ENCODE measurements around the gene ARVCF. TPM values are rescaled to one million over a fixed set of nuclear protein-coding genes. Genes with fewer than 3 reads are reported as not detected.

Gene ARVCF
- polyA plus RNA-seq, 1 of the 3 experiments (the other 2 are of a cell fraction): 27.4 TPM

- DNase-seq: no peak
- H3K27me3 ChIP-seq (ENCODE audit: insufficient read depth): no peaks in the 10 kb centered on the region
- H3K9ac ChIP-seq: no peak overlapping the region
- H3K4me1 ChIP-seq (ENCODE audit: control insufficient read depth in 1 of 2, insufficient read depth in 2 of 2, low read depth in 1 of 2, low read length in 1 of 2): no peaks in the 10 kb centered on the region
- H4K20me1 ChIP-seq (ENCODE audit: insufficient read depth): no peaks in the 10 kb centered on the region
- no peaks in the 10 kb centered on the region for H3K9me3 ChIP-seq
- CTCF ChIA-PET: interaction anchor here (1.2 kb wide), 1 partner anchor 24 kb away, joined by 4 read pairs; no protein-coding TSS in a partner anchor
- POLR2A ChIA-PET: no interaction called here
- no peak overlapping the region for H3K27ac ChIP-seq (ENCODE audit: low read depth in 2 of 2, low read length in 1 of 2)
- no peaks in the 10 kb centered on the region for H3K9me2 ChIP-seq
- H3K36me3 ChIP-seq (replicated peaks in 1 of 2; ENCODE audit: control insufficient read depth in 1 of 2, insufficient read depth in 2 of 2, low read length in 1 of 2): peaks cover 2 to 4% of the 10 kb centered on the region in 2 experiments
- no peak overlapping the region for H2AFZ ChIP-seq (ENCODE audit: low read depth)
- H3K4me3 ChIP-seq (ENCODE audit: low read depth in 2 of 2, low read length in 1 of 2): no peak overlapping the region
- H3K79me2 ChIP-seq (ENCODE audit: insufficient read depth): no peaks in the 10 kb centered on the region
- H3K4me2 ChIP-seq: no peak overlapping the region
- no peak for TF ChIP-seq MEF2A (IDR thresholded peaks at IDR 0.05; ENCODE audit: borderline replicate concordance, low read depth)
- TF ChIP-seq RFX5 (IDR thresholded peaks at IDR 0.05; ENCODE audit: low read length): no peak
- TF ChIP-seq GABPA (IDR thresholded peaks at IDR 0.05; ENCODE audit: low read depth): no peak
- TF ChIP-seq SMC3 (IDR thresholded peaks at IDR 0.05; ENCODE audit: low read depth, low read length): no peak
- TF ChIP-seq, protein P1, sequence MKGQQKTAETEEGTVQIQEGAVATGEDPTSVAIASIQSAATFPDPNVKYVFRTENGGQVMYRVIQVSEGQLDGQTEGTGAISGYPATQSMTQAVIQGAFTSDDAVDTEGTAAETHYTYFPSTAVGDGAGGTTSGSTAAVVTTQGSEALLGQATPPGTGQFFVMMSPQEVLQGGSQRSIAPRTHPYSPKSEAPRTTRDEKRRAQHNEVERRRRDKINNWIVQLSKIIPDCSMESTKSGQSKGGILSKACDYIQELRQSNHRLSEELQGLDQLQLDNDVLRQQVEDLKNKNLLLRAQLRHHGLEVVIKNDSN (IDR thresholded peaks at IDR 0.05; ENCODE audit: borderline replicate concordance, low read depth): no peak
- peaks cover 2% of the 10 kb centered on the region for H3F3A ChIP-seq (replicated peaks; ENCODE audit: insufficient read depth)
- WGBS (ENCODE audit: low lambda C conversion rate): 100% methylated on average over 4 of the region's 6 CpGs
These were observed 37.9 kb upstream of the ARVCF start for GRCh38 chr22:20054485-20054884.

DNA sequence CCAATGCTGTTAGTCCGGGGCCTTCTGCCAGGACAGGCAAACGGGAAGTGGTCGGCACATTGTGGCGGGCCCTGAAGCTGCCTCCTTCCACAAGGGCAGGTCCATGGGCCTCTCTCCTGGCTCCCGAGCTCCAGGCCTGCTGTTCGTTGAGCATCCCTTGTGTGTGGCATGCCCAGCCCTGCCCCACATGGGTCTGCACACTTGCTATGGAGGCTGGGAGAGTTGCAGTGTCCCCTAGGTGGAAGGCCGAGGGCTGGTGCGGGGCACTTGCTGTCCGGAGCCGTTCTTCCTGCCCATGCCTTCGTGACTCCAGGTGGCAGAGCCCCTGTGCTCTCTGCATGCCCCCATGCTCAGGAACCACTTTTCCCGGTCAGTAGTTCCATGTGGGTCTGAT, 37.4 kb upstream of the ARVCF start:
- Histone ChIP-seq H3K9ac (no peak overlapping the region), H3F3A (replicated peaks; ENCODE audit: insufficient read depth) (peaks cover 2% of the 10 kb centered on the region), H3K9me2 (no peaks in the 10 kb centered on the region), H3K4me2 (no peak overlapping the region), H2AFZ (ENCODE audit: low read depth) (no peak overlapping the region), H3K4me1 (ENCODE audit: control insufficient read depth in 1 of 2, insufficient read depth in 2 of 2, low read depth in 1 of 2, low read length in 1 of 2) (no peaks in the 10 kb centered on the region), H4K20me1 (ENCODE audit: insufficient read depth) (no peaks in the 10 kb centered on the region), H3K4me3 (ENCODE audit: low read depth in 2 of 2, low read length in 1 of 2) (no peak overlapping the region), H3K27ac (ENCODE audit: low read depth in 2 of 2, low read length in 1 of 2) (no peak overlapping the region), H3K9me3 (no peaks in the 10 kb centered on the region), H3K27me3 (ENCODE audit: insufficient read depth) (no peaks in the 10 kb centered on the region), H3K79me2 (ENCODE audit: insufficient read depth) (no peaks in the 10 kb centered on the region), H3K36me3 (replicated peaks in 1 of 2; ENCODE audit: control insufficient read depth in 1 of 2, insufficient read depth in 2 of 2, low read length in 1 of 2) (peaks cover 4 to 6% of the 10 kb centered on the region in 2 experiments)
- TF ChIP-seq RAD21 (IDR thresholded peaks at IDR 0.05; ENCODE audit: low read length) (no peak), POLR2AphosphoS5 (IDR thresholded peaks at IDR 0.05; ENCODE audit: low read depth, low read length) (no peak), TEAD4 (IDR thresholded peaks at IDR 0.05; ENCODE audit: borderline replicate concordance, insufficient read depth) (no peak), MEF2A (IDR thresholded peaks at IDR 0.05; ENCODE audit: borderline replicate concordance, low read depth) (no peak)
- TF ChIP-seq, protein P1 (IDR thresholded peaks at IDR 0.05; ENCODE audit: borderline replicate concordance, low read depth): no peak
- ChIA-PET CTCF (interaction anchor here (1.2 kb wide), 1 partner anchor 25 kb away, joined by 4 read pairs; no protein-coding TSS in a partner anchor), POLR2A (no interaction called here)
- no CpG with 5 or more reads among the region's 12 CpGs for WGBS (ENCODE audit: low lambda C conversion rate)
- DNase-seq: no peak

DNA sequence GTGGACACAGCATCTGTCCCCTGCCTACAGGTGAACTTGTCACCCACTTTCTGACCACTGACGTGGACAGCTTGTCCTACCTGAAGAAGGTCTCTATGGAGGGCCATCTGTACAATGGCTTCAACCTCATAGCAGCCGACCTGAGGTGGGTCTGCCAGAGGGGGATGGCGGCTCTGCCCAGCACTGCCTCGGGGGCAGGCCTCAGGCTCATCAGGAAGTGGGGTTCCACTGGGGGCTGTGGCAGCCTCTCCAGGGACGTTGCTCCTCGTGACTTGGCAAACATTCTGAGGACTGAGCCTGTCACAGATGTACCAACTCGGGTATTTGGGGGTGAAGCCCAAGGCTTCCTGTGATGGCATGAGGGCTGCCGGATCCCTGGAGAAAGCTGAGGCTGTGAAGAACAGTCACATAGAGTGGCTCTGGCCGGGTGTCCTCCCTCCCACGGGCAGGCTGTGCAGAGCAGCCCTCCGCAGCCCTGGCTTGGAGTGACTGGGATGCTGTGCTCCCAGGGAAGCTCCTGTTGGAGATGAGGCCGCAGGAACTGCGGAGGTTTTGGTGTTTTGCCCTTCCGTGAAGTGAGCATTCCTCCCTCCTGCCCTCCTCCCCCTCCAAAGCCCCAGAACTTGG, 36.9 kb upstream of the ARVCF start:
- DNase-seq: no peak
- ChIA-PET POLR2A (no interaction called here), CTCF (interaction anchor here (1.2 kb wide), 1 partner anchor 25 kb away, joined by 4 read pairs; no protein-coding TSS in a partner anchor)
- WGBS (ENCODE audit: low lambda C conversion rate): 93% methylated on average over 3 of the region's 14 CpGs
- H4K20me1 ChIP-seq (ENCODE audit: insufficient read depth): no peaks in the 10 kb centered on the region
- H3K4me1 ChIP-seq (ENCODE audit: control insufficient read depth in 1 of 2, insufficient read depth in 2 of 2, low read depth in 1 of 2, low read length in 1 of 2): no peaks in the 10 kb centered on the region
- no peaks in the 10 kb centered on the region for H3K9me2 ChIP-seq
- no peak overlapping the region for H3K4me3 ChIP-seq (ENCODE audit: low read depth in 2 of 2, low read length in 1 of 2)
- no peaks in the 10 kb centered on the region for H3K27me3 ChIP-seq (ENCODE audit: insufficient read depth)
- H3K27ac ChIP-seq (ENCODE audit: low read depth in 2 of 2, low read length in 1 of 2): no peak overlapping the region
- H3K79me2 ChIP-seq (ENCODE audit: insufficient read depth): no peaks in the 10 kb centered on the region
- no peaks in the 10 kb centered on the region for H3K9me3 ChIP-seq
- no peak overlapping the region for H3K4me2 ChIP-seq
- peaks cover 4 to 11% of the 10 kb centered on the region in 2 experiments for H3K36me3 ChIP-seq (replicated peaks in 1 of 2; ENCODE audit: control insufficient read depth in 1 of 2, insufficient read depth in 2 of 2, low read length in 1 of 2)
- no peak overlapping the region for H3K9ac ChIP-seq
- H3F3A ChIP-seq (replicated peaks; ENCODE audit: insufficient read depth): peaks cover 2% of the 10 kb centered on the region
- no peak overlapping the region for H2AFZ ChIP-seq (ENCODE audit: low read depth)
- no peak for TF ChIP-seq TEAD4 (IDR thresholded peaks at IDR 0.05; ENCODE audit: borderline replicate concordance, insufficient read depth)
- TF ChIP-seq NFIC (IDR thresholded peaks at IDR 0.05; ENCODE audit: borderline replicate concordance): no peak
- TF ChIP-seq EZH2phosphoT487 (IDR thresholded peaks at IDR 0.05; ENCODE audit: borderline replicate concordance, low read depth): no peak
- TF ChIP-seq RAD21 (IDR thresholded peaks at IDR 0.05; ENCODE audit: low read length): no peak
- TF ChIP-seq RCOR1 (IDR thresholded peaks at IDR 0.05; ENCODE audit: low read length): no peak
- TF ChIP-seq SIN3A (IDR thresholded peaks at IDR 0.05; ENCODE audit: borderline replicate concordance, low read depth, low read length): no peak
- TF ChIP-seq, protein P1 (IDR thresholded peaks at IDR 0.05; ENCODE audit: borderline replicate concordance, low read depth): no peak
- TF ChIP-seq FOXM1 (IDR thresholded peaks at IDR 0.05; ENCODE audit: low read depth): no peak
- TF ChIP-seq, protein P2, sequence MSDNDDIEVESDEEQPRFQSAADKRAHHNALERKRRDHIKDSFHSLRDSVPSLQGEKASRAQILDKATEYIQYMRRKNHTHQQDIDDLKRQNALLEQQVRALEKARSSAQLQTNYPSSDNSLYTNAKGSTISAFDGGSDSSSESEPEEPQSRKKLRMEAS (IDR thresholded peaks at IDR 0.05; ENCODE audit: low read depth): no peak
- no peak for TF ChIP-seq RXRA (IDR thresholded peaks at IDR 0.05; ENCODE audit: borderline replicate concordance, low read depth)
- no peak for TF ChIP-seq SMC3 (IDR thresholded peaks at IDR 0.05; ENCODE audit: low read depth, low read length)
- no peak for TF ChIP-seq IRF3 (IDR thresholded peaks at IDR 0.05; ENCODE audit: low read depth, low read length)
- TF ChIP-seq FOXJ3 (CRISPR knock-in tag; IDR thresholded peaks at IDR 0.05): no peak
- no peak for TF ChIP-seq TCF12 (IDR thresholded peaks at IDR 0.05)

All from SK-N-SH (cell line).